HG03460 (cell line): ENCODE data around the gene ZNF850.
"Not testable (repeated sequence)": the region's sequence is repeated elsewhere in the genome, so short reads cannot be mapped to it uniquely, and the experiment has no call there.

Experiments used
- ATAC-seq: cut with Tn5 transposase; IDR thresholded peaks from one replicate; pipeline ENCODE4 v1.9.1; 2021; ENCODE audit not compliant: unreplicated experiment

The ZNF850 gene

GRCh38 chr19:36772311-36773222, at the start of gene ZNF850:
Gene ZNF850 (minus strand): TSS chr19:36772807. CDS start chr19:36762606, 10,201 bp downstream.
- peak; percentile 93 for ATAC-seq

GRCh38 chr19:36821758-36822157, 49.2 kb upstream of the ZNF850 start:
- ATAC-seq, result no peak

DNA sequence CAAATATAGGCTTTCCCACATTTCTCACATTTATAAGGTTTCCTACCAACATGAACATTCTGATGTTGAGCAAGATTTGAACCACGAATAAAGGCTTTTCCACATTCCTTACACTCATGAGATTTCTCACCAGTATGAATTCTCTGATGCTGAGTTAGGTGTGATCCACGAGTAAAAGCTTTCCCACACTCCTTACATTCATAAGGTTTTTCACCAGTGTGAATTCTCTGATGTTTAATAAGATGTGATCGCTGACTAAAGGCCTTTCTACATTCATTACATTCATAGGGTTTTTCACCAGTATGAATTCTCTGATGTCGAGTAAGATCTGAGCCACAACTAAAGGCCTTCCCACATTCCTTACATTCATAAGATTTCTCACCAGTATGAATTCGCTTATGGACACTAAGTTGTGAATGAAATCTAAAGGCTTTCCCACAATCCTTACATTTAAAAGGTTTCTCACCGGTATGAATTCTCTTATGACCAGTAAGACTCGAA, 46.6 kb upstream of the ZNF850 start:
- ATAC-seq, result no peak

GRCh38 chr19:36807029-36807428, 34.4 kb upstream of the ZNF850 start:
- ATAC-seq, result no peak

GRCh38 chr19:36805364-36805763, 32.8 kb upstream of the ZNF850 start:
- no peak for ATAC-seq

DNA sequence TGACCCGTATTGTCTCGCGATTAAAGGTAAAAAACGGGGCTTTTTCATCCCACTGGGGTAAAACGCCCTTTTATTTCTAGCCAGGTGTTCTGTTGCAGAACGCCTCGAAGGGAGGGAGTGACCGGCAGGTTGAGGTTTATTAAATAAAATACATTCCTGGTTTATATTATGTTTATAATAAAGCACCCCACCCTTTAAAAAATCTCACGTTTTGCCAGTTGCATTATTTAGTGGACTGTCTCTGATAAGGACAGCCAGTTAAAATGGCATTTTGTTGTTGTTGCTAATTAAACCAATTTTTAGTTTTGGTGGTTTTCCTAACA, 25.1 kb upstream of the ZNF850 start:
- no peak for ATAC-seq

DNA sequence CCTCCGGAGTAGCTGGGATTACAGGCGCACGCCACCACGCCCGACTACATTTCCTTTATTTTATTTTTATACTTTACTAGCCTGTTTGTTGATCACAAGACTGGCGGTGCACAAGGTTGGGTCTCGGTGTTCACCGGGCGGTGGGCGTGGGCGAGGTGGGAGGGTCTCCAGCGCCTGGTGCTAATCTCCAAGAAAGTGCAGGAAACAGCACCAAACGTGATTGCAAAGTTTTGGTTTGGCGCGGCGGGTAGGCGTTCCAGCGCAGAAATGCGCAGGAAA, 24.0 kb upstream of the ZNF850 start:
- no peak for ATAC-seq

DNA sequence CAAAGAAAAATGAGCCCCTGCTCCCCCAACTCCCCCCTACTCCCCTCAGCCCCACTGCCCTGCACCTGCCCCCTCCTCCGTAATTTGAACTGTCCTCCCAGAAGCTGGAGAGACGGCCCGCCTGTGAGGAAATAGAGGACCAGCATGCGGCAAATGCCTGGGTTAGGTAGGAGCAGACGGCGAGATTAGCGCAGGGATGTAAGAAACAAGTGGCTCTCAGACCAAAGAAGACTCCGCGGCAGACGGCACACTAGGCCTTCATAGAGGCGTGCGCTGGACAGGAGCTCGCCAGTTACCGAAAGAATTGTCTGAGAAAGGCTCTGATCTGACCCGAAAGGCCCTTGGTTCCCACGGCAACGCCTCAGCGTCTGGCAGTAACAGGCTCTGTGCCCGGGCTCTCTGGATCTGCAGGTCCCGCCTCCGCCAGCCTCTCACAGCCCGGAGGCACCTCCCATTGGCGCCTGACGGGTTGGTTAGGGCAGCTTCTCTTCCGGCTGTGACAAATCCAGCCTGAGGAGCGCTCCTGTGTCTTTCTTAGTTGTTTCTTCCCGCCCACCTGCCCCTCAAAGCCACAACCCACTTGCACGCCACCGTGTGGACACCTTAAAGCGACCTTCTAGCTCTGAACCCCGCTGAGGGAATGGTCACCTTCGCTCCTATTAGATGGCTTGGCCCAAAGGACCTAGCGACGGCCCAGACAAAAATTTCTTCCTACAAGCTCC, 19.0 kb upstream of the ZNF850 start:
- not testable (repeated sequence) for ATAC-seq

DNA sequence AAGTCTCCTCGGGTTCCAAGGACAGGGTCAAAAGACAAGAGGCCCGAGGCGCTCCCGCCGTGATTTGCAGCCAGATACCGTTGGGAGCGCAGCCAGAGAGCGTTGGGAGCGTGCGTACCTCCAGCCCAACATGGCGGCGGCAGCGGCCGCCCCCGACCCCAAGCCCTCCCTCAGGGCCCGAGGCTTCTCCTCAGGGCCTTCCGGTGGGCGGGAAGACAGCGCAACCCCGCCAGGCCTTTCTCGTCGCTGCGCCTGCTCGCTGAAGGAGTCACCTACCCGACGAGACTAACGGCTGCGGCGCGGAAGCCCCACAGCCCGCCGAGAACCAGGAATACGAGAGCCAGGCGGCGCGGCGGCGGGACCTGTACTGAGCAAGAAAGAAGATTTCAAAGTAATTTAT, 3.2 kb upstream of the ZNF850 start:
- ATAC-seq, result no peak

DNA sequence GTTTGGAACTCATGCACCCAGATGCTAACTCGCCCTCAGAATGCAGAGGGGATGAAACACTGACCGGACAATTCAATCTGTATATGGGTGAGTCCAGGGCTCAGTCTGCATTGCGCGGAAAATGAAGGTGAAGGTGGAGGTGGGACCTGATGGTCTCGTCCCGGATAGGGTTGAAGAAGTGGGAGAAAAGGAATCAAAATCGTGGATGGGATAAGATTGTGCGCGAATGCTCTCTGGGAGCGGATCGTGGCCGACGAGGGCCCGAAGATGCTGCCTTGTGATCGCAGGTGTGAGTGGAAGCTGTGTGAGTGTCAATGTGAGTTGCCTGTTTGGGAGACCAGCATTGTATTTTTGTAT, 594 bp upstream of the ZNF850 start:
- ATAC-seq, result peak; percentile 24

DNA sequence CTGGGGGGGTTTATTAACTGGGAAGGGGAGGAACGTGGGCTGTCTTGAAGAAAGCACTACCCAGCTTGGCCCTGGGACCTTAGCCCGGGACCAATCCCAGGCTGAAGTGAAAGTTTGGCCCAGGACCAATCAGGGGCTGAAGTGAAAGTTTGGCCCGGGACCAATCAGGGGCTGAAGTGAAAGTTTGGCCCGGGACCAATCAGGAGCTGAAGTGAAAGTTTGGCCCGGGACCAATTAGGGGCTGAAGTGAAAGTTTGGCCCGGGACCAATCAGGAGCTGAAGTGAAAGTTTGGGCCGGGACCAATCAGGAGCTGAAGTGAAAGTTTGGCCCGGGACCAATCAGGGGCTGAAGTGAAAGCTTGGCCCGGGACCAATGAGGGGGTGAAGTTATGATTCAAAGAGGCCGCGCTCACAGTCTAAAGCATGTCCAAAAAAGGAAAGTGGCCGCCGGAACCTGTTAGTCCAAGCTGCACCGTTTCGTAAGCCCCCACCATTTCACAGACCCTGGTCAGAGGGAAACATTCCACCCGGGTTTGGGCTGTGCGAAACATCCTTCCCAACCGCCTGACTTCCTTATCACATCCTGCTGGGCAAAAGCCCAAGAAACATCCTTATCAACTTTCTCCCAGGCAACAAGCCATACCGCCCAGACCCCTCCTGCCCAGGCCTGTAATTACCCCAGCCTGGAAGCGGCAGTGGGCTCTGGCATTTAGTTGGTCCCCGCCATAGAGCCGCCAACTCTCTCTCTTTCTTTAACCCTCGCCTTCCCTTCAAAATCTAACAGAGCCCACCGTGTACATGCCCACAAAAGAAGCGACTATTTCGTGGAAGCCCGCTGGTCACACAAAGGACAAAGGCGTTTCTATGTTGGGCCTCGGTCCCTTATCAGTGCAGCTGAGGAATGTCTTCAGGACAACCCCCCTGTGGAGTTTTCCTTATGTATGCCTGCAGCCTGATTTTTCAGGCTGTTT, 1.1 kb downstream of the ZNF850 start:
- ATAC-seq, result no peak

DNA sequence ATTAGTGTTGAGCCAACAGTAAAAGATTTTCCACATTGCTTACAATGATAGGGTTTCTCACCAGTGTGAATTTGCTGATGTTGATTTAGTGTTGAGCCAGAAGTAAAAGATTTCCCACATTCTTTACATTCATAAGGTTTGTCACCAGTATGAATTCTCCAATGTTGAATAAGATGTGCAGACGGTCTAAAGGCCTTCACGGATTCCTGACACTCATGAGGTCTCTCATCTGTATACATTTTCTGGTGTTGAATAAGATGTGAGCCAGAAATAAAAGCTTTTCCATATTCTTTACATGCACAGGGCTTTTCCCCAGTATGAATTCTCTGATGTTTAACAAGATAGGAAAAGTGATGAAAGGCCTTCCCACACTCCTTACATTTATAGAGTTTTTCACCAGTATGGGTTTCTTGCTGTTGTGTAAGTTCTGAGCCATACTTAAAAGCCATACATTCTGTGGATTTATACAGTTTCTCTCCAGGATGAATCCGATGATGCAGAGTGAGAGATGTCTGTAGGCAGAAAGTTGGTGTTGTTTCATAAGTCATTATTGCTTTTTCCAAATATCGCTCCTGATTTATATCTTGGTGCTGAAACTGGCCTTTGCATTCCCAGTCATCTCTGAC, 22.4 kb downstream of the ZNF850 start:
- no peak for ATAC-seq

GRCh38 chr19:36749613-36750012, 23.0 kb downstream of the ZNF850 start:
- not testable (repeated sequence) for ATAC-seq

DNA sequence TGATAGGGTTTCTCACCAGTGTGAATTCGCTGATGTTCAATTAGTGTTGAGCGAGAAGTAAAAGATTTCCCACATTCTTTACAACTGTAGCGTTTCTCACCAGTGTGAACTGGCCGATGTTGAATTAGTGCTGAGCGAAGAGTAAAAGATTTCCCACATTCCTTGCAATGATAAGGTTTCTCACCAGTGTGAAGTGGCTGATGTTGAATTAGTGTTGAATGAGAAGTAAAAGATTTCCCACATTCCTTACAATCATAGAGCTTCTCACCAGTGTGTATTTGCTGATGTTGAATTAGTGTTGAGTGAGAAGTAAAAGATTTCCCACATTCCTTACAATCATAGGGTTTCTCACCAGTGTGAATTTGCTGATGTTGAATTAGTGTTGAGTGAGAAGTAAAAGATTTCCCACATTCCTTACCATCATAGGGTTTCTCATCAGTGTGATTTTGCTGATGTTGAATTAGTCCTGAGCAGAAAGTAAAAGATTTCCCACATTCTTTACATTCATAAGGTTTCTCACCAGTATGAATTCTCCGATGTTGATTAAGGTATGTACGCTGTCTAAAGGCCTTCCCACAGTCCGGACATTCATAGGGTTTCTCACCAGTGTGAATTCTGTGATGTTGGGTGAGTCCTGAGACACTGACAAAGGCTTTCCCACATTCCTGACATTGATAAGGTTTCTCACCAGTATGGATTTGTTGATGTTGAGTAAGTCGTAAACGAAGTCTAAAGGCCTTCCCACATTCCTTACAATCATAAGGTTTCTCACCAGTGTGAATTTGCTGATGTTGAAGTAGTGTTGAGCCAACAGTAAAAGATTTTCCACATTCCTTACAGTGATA, 24.0 kb downstream of the ZNF850 start:
- ATAC-seq, result no peak

DNA sequence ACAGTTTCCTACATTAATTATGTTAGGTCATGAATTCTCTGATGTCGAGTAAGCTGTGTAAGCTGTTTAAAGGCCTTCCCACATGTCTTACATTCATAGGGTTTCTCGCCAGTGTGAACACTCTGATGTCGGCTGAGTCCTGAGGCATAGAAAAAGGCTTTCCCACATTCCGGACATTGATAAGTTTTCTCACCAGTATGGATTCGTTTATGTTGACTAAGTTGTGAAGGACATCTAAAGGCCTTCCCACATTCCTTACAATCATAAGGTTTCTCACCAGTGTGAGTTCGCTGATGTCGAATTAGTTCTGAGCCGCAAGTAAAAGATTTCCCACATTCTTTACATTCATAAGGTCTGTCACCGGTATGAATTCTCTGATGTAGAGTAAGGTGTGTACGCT, 24.9 kb downstream of the ZNF850 start:
- ATAC-seq, result no peak

- no peak for ATAC-seq
These were observed 26.7 kb downstream of the ZNF850 start for GRCh38 chr19:36745870-36746269.

- ATAC-seq, result not testable (repeated sequence)
These were observed 36.4 kb downstream of the ZNF850 start for GRCh38 chr19:36736166-36736565.

DNA sequence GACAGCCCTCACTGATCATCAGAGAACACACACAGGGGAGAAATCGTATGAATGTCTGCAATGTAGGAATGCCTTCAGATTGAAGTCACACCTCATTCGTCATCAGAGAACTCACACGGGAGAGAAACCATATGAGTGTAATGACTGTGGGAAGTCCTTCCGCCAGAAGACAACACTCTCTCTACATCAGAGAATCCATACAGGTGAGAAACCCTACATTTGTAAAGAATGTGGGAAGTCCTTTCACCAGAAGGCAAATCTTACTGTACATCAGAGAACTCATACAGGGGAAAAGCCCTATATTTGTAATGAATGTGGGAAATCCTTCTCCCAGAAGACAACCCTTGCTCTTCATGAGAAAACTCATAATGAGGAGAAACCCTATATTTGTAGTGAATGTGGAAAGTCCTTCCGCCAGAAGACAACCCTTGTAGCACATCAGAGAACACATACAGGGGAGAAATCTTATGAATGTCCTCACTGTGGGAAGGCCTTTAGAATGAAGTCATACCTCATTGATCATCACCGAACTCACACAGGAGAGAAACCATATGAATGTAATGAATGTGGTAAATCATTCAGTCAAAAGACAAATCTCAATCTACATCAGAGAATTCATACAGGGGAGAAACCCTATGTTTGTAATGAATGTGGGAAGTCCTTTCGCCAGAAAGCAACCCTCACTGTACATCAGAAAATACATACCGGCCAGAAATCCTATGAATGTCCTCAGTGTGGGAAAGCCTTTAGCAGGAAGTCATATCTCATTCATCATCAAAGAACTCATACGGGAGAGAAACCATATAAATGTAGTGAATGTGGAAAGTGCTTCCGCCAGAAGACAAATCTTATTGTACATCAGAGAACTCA, 52.7 kb downstream of the ZNF850 start:
- no peak for ATAC-seq

- no peak for ATAC-seq
These were observed 63.2 kb downstream of the ZNF850 start for GRCh38 chr19:36709423-36709822.
